ENCODE measurements around the gene EPHA5.

DNA sequence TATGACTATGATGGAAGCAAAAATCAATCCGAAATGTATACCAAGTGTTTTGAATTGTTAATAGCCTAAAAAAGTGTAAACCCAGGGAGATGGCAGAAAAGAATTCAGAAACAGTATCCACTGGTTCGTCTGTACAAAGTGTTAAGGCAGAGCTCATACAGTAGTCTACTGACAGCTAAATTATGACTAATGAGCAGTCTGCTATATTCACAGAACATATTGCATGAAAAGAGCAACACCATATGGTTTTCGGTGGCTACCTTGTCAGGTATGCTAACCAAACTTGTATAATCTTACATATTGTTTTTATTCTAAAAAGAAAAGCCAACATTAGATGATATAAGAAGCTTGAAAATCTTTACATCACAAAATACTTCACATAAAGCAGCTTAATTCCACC is 18.5 kb downstream of the EPHA5 start:
- TF ChIP-seq, protein P1, sequence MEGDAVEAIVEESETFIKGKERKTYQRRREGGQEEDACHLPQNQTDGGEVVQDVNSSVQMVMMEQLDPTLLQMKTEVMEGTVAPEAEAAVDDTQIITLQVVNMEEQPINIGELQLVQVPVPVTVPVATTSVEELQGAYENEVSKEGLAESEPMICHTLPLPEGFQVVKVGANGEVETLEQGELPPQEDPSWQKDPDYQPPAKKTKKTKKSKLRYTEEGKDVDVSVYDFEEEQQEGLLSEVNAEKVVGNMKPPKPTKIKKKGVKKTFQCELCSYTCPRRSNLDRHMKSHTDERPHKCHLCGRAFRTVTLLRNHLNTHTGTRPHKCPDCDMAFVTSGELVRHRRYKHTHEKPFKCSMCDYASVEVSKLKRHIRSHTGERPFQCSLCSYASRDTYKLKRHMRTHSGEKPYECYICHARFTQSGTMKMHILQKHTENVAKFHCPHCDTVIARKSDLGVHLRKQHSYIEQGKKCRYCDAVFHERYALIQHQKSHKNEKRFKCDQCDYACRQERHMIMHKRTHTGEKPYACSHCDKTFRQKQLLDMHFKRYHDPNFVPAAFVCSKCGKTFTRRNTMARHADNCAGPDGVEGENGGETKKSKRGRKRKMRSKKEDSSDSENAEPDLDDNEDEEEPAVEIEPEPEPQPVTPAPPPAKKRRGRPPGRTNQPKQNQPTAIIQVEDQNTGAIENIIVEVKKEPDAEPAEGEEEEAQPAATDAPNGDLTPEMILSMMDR (IDR thresholded peaks at IDR 0.05) = no peak
- TF ChIP-seq POLR2AphosphoS5 (IDR thresholded peaks at IDR 0.05) (no peak), EP300 (IDR thresholded peaks at IDR 0.05) (no peak), POLR2A (IDR thresholded peaks at IDR 0.05) (no peak)
